GM12878 (cell line): Measurements from ENCODE around the gene CCZ1B. TPM values are rescaled to one million over a fixed set of nuclear protein-coding genes. Genes with fewer than 3 reads are reported as not detected.
"Not testable (repeated sequence)": the region's sequence is repeated elsewhere in the genome, so short reads cannot be mapped to it uniquely, and the experiment has no call there.

Experiments used
- ATAC-seq: fragments of 200-7000 bp; cut with Tn5 transposase; 3 replicates; pipeline ENCODE4 v1.9.1; 2020; ENCODE audit warnings: mild to moderate bottlenecking, moderate library complexity
- BruUV-seq: library from RNA; stranded (reverse); fragments of 400-500 nt; replicated peaks from 2 replicates; lab custom pipeline; 2021; lab: Mats Ljungman, UMichigan
- CTCF ChIA-PET: fragments of 300-600 bp; sonication (Branson Sonifier 250); formaldehyde crosslinking; extraction: SDS; loops from one replicate; lab custom pipeline; 2021; ENCODE audit warnings: inconsistent platforms; lab: Yijun Ruan, JAX
- POLR2A ChIA-PET: fragments of 350-600 bp; formaldehyde crosslinking; extraction: SDS; loops from one replicate; lab custom pipeline; 2021; ENCODE audit warnings: inconsistent platforms; lab: Charles Lee
- RAD21 ChIA-PET: fragments of 300-600 bp; sonication (Branson Sonifier 250); formaldehyde crosslinking; loops from one replicate; lab custom pipeline; 2023; ENCODE audit warnings: antibody characterized with exemption; ENCODE audit not compliant: unreplicated experiment; lab: Charles Lee
- SMC1A ChIA-PET: fragments of 300-600 bp; sonication (Branson Sonifier 250); formaldehyde crosslinking; loops from one replicate; lab custom pipeline; 2023; ENCODE audit not compliant: unreplicated experiment, uncharacterized antibody; lab: Charles Lee
- DNase-seq: peaks from one replicate; pipeline ENCODE4 v3.0.0-alpha.2; 2011; ENCODE audit warnings: low read depth, low spot score
- FAIRE-seq: peaks from 3 replicates; lab custom pipeline; 2011; peaks lifted over from hg19 to GRCh38; lab: Jason Lieb, UNC
- H2AFZ ChIP-seq: 2 replicates; pipeline ENCODE4 v1.6.0; 2011; ENCODE audit warnings: low read depth, low read length, control low read depth; ENCODE audit not compliant: control insufficient read depth
- H3K27ac ChIP-seq: 2 replicates; pipeline ENCODE4 v1.5.1; 2011; ENCODE audit warnings: control low read depth; ENCODE audit not compliant: control insufficient read depth, insufficient read depth
- H3K27me3 ChIP-seq, 2 experiments: replicated peaks in 1 of 2; 2 replicates each; pipeline versions ENCODE4 v1.6.0 to v1.6.1; 2011; ENCODE audit warnings: low read length in 1 of 2; ENCODE audit not compliant: control insufficient read depth in 2 of 2, insufficient read depth in 2 of 2
- H3K36me3 ChIP-seq, 2 experiments: 2 replicates each; pipeline ENCODE4 v1.5.1; 2011; ENCODE audit warnings: low read length in 1 of 2; ENCODE audit not compliant: control insufficient read depth in 2 of 2, insufficient read depth in 2 of 2
- H3K4me1 ChIP-seq: 2 replicates; pipeline ENCODE4 v1.6.1; 2011; ENCODE audit warnings: mild to moderate bottlenecking, low read length, moderate library complexity, mixed read lengths; ENCODE audit not compliant: control insufficient read depth, insufficient read depth
- H3K4me2 ChIP-seq: 2 replicates; pipeline ENCODE4 v1.6.0; 2011; ENCODE audit warnings: control low read depth; ENCODE audit not compliant: control insufficient read depth, insufficient read depth
- H3K4me3 ChIP-seq: fragments of 200-600 bp; sonication (generic); 2 replicates; pipeline ENCODE4 v1.5.1; 2016
- H3K79me2 ChIP-seq: 2 replicates; pipeline ENCODE4 v1.6.0; 2011; ENCODE audit warnings: low read length; ENCODE audit not compliant: control insufficient read depth, insufficient read depth
- H3K9ac ChIP-seq: 2 replicates; pipeline ENCODE4 v1.8.0; 2011; ENCODE audit warnings: low read length, control low read depth, mixed read lengths; ENCODE audit not compliant: control insufficient read depth, insufficient read depth
- H3K9me3 ChIP-seq: replicated peaks from 3 replicates; pipeline ENCODE4 v1.5.1; 2011; ENCODE audit warnings: mild to moderate bottlenecking, low read length; ENCODE audit not compliant: control insufficient read depth, insufficient read depth
- H4K20me1 ChIP-seq: 2 replicates; pipeline ENCODE4 v1.6.0; 2011; ENCODE audit not compliant: control insufficient read depth, insufficient read depth
- WGBS: methylation state at CpG from one replicate; pipeline ENCODE4 v1.1.6; 2016; ENCODE audit warnings: low lambda C conversion rate; ENCODE audit not compliant: insufficient replicate concordance, insufficient coverage; ENCODE audit errors: missing lambda C conversion rate; 5-methylcytosine and 5-hydroxymethylcytosine counted together
- in situ Hi-C: fragments of 300-500 bp; cut with MboI; formaldehyde crosslinking; loops from 9 replicates; pipeline ENCODE4 v1.14.3; 2018; ENCODE audit warnings: mixed read lengths
- intact Hi-C: fragments of 100-400 bp; cut with micrococcal nuclease; formaldehyde crosslinking; loops from one replicate; pipeline ENCODE4 v1.14.2; 2022; ENCODE audit not compliant: unreplicated experiment
- polyA plus RNA-seq, 11 experiments: library from polyadenylated mRNA; depleted of rRNA in 4 of 11; unstranded in 6 of 11; stranded (reverse) in 5 of 11; fragments of >200 nt; fragmentation: Nextera tagmentation in 4 of 11; fragmentation: Illumina TruSeq in 1 of 11; extraction: Ambion mirVana in 4 of 11; extraction: Trizol in 1 of 11; gene quantifications; 1 replicate in 1 of 11; 2 replicates in 10 of 11; pipeline versions ENCODE4 v1.2.1 to v1.2.3, GENCODE V29; 2011 to 2016; ENCODE audit warnings: inconsistent platforms in 2 of 11, missing spikeins in 2 of 11, low read depth in 1 of 11
- total RNA-seq, 4 experiments: library from RNA; depleted of rRNA in 3 of 4; stranded (reverse); fragments of >200 nt in 3 of 4; fragmentation: Illumina TruSeq in 1 of 4; extraction: Trizol in 1 of 4; gene quantifications; 2 replicates each; pipeline versions ENCODE4 v1.2.1 to v1.2.3, GENCODE V29; 2013 to 2021

Gene CCZ1B
- total and polyA plus RNA-seq, 10 of the 15 experiments (the other 5 are each of a cell fraction or from before 2014, with no cell fraction given): 18.0 to 91.6 (median 35.2) TPM

- not testable (repeated sequence) for H3K27ac ChIP-seq, BruUV-seq
Measured at GRCh38 chr7:6761186-6761585, 64.9 kb downstream of the CCZ1B start.

GRCh38 chr7:6753964-6754363 is 72.1 kb downstream of the CCZ1B start, which contains the start of gene RSPH10B2:
RSPH10B2 (plus strand) TSS chr7:6754103; CDS start chr7:6757678, 3,575 bp downstream.
- POLR2A ChIA-PET, FAIRE-seq: not testable (repeated sequence)

More at GRCh38 chr7:6761186-6761585, 64.9 kb downstream of the CCZ1B start:
- WGBS: no CpG with 5 or more reads among the region's 12 CpGs
- intact Hi-C loops, H3K4me1 ChIP-seq, RAD21 ChIA-PET, CTCF ChIA-PET, ATAC-seq, H3K9ac ChIP-seq, H3K79me2 ChIP-seq, in situ Hi-C loops, H3K9me3 ChIP-seq, SMC1A ChIA-PET, H2AFZ ChIP-seq, H3K27me3 ChIP-seq, FAIRE-seq, H3K4me2 ChIP-seq, H3K36me3 ChIP-seq, H4K20me1 ChIP-seq, DNase-seq, H3K4me3 ChIP-seq, POLR2A ChIA-PET: not testable (repeated sequence)

GRCh38 chr7:6750173-6750572 is 75.9 kb downstream of the CCZ1B start:
- H3K4me3 ChIP-seq, FAIRE-seq, BruUV-seq, intact Hi-C loops, DNase-seq, RAD21 ChIA-PET, H3K79me2 ChIP-seq, CTCF ChIA-PET, H4K20me1 ChIP-seq, H3K9me3 ChIP-seq, SMC1A ChIA-PET, H3K9ac ChIP-seq, POLR2A ChIA-PET, H3K36me3 ChIP-seq, in situ Hi-C loops, H3K4me1 ChIP-seq, ATAC-seq, H2AFZ ChIP-seq, H3K27ac ChIP-seq, H3K4me2 ChIP-seq, H3K27me3 ChIP-seq: not testable (repeated sequence)
- 92% methylated on average over 4 of the region's 6 CpGs for WGBS

More at GRCh38 chr7:6753964-6754363, 72.1 kb downstream of the CCZ1B start, which contains the start of gene RSPH10B2:
- RAD21 ChIA-PET, H3K9ac ChIP-seq, CTCF ChIA-PET, H3K36me3 ChIP-seq, H3K27me3 ChIP-seq, H3K79me2 ChIP-seq, H3K4me2 ChIP-seq, H3K4me3 ChIP-seq, H3K9me3 ChIP-seq, intact Hi-C loops, BruUV-seq, in situ Hi-C loops, H3K4me1 ChIP-seq, H2AFZ ChIP-seq, H4K20me1 ChIP-seq, DNase-seq, H3K27ac ChIP-seq, SMC1A ChIA-PET: not testable (repeated sequence)
- 77% methylated on average over 13 of the region's 38 CpGs for WGBS
- ATAC-seq: peak; percentile 16; the same call in 1 of the 3 replicates

GRCh38 chr7:6749335-6749734 is 76.7 kb downstream of the CCZ1B start:
- H3K4me1 ChIP-seq, BruUV-seq, DNase-seq, H3K9me3 ChIP-seq, POLR2A ChIA-PET, RAD21 ChIA-PET, SMC1A ChIA-PET, H3K4me3 ChIP-seq, H3K4me2 ChIP-seq, in situ Hi-C loops, intact Hi-C loops, FAIRE-seq, H3K27ac ChIP-seq, ATAC-seq, H4K20me1 ChIP-seq, H2AFZ ChIP-seq, CTCF ChIA-PET, H3K79me2 ChIP-seq, H3K36me3 ChIP-seq, H3K9ac ChIP-seq, H3K27me3 ChIP-seq: not testable (repeated sequence)
- 100% methylated on average over 6 of the region's 12 CpGs for WGBS
